Liver (tissue), 9 donors: ENCODE measurements around the gene C2CD2. TPM values are rescaled to one million over a fixed set of nuclear protein-coding genes. Genes with fewer than 3 reads are reported as not detected.

Experiments
- DNase-seq: peaks from one replicate; pipeline ENCODE4 v3.0.0-alpha.2; 2017; ENCODE audit warnings: low spot score
- H3K27ac ChIP-seq, 2 donors: one replicate each; pipeline ENCODE4 v1.7.0; 2013; ENCODE audit warnings: inconsistent platforms in 2 of 2, low read length in 2 of 2, control low read depth in 1 of 2, low read depth in 1 of 2, mild to moderate bottlenecking in 1 of 2
- H3K27me3 ChIP-seq, 4 donors: one replicate each; pipeline versions ENCODE4 v1.6.1 to v1.7.0; 2013; ENCODE audit warnings: low read length in 3 of 4, inconsistent platforms in 1 of 4, mild to moderate bottlenecking in 1 of 4, moderate library complexity in 1 of 4; ENCODE audit not compliant: control insufficient read depth in 4 of 4, insufficient read depth in 4 of 4
- H3K36me3 ChIP-seq, 4 donors: one replicate each; pipeline versions ENCODE4 v1.6.1 to v1.7.0; 2013; ENCODE audit warnings: low read length in 3 of 4, mild to moderate bottlenecking in 3 of 4, low read depth in 1 of 4, moderate library complexity in 1 of 4; ENCODE audit not compliant: control insufficient read depth in 4 of 4, insufficient read depth in 3 of 4
- H3K4me1 ChIP-seq, 4 donors: one replicate each; pipeline versions ENCODE4 v1.6.1 to v1.7.0; 2013; ENCODE audit warnings: low read length in 3 of 4, mild to moderate bottlenecking in 3 of 4, moderate library complexity in 1 of 4; ENCODE audit not compliant: control insufficient read depth in 4 of 4, insufficient read depth in 4 of 4
- H3K4me3 ChIP-seq, 3 donors: one replicate each; pipeline versions ENCODE4 v1.6.1 to v1.7.0; 2013; ENCODE audit warnings: low read length in 3 of 3, control low read depth in 1 of 3, low read depth in 1 of 3, mild to moderate bottlenecking in 1 of 3
- H3K9ac ChIP-seq, 2 donors: one replicate each; pipeline ENCODE4 v1.7.0; 2013; ENCODE audit warnings: low read length in 2 of 2, mild to moderate bottlenecking in 2 of 2, moderate library complexity in 2 of 2, control low read depth in 1 of 2, low read depth in 1 of 2
- H3K9me3 ChIP-seq, 4 donors: one replicate each; pipeline versions ENCODE4 v1.6.1 to v1.7.0; 2013; ENCODE audit warnings: low read length in 3 of 4; ENCODE audit not compliant: control insufficient read depth in 4 of 4
- FOXA2 ChIP-seq: IDR thresholded peaks from 2 replicates; pipeline ENCODE4 v1.6.1; 2016; ENCODE audit warnings: antibody characterized with exemption
- HNF4G ChIP-seq: IDR thresholded peaks from 2 replicates; pipeline ENCODE4 v1.6.1; 2016; ENCODE audit warnings: antibody characterized with exemption
- RXRA ChIP-seq, 2 donors: IDR thresholded peaks; 2 replicates each; pipeline ENCODE4 v1.6.1; 2017 to 2018; ENCODE audit warnings: antibody characterized with exemption in 2 of 2, mild to moderate bottlenecking in 1 of 2
- SP1 ChIP-seq: IDR thresholded peaks from 2 replicates; pipeline ENCODE4 v1.6.1; 2018; ENCODE audit warnings: antibody characterized with exemption, mild to moderate bottlenecking
- ZBTB33 ChIP-seq: IDR thresholded peaks from 2 replicates; pipeline ENCODE4 v1.6.1; 2016; ENCODE audit warnings: antibody characterized with exemption
- WGBS: extraction: QIAGEN DNeasy Blood & Tissue Kit; methylation state at CpG from one replicate; pipeline ENCODE4 v1.1.7; 2013; 5-methylcytosine and 5-hydroxymethylcytosine counted together
- polyA plus RNA-seq, 2 donors: library from polyadenylated mRNA; stranded (reverse) in 1 of 2; unstranded in 1 of 2; fragments of 200-250 nt in 1 of 2; fragments of >200 nt in 1 of 2; fragmentation: Nextera tagmentation in 1 of 2; extraction: Ambion mirVana in 1 of 2; gene quantifications; one replicate each; pipeline versions ENCODE4 v1.2.1 to v1.2.3, GENCODE V29; 2013 to 2015
- total RNA-seq, 2 donors: library from RNA; depleted of rRNA; stranded (reverse); fragments of >200 nt; gene quantifications; one replicate each; pipeline ENCODE4 v1.2.3, GENCODE V29; 2014
- TF ChIP-seq, protein P1 (sequence below): IDR thresholded peaks from 2 replicates; pipeline ENCODE4 v1.6.1; 2016; ENCODE audit warnings: antibody characterized with exemption
- TF ChIP-seq, protein P2 (sequence below): IDR thresholded peaks from 2 replicates; pipeline ENCODE4 v1.6.1; 2016; ENCODE audit warnings: antibody characterized with exemption
- TF ChIP-seq, protein P3 (sequence below): IDR thresholded peaks from 2 replicates; pipeline ENCODE4 v1.6.1; 2016; ENCODE audit warnings: antibody characterized with exemption, mild to moderate bottlenecking
- donor health status: healthy.
- donor health status: healthy.
- donor health status: healthy.
- donor health status: healthy.
- donor health status: healthy.

C2CD2 gene
- total and polyA plus RNA-seq, 4 donors = 2.9 to 17.9 (median 6.0) TPM

DNA sequence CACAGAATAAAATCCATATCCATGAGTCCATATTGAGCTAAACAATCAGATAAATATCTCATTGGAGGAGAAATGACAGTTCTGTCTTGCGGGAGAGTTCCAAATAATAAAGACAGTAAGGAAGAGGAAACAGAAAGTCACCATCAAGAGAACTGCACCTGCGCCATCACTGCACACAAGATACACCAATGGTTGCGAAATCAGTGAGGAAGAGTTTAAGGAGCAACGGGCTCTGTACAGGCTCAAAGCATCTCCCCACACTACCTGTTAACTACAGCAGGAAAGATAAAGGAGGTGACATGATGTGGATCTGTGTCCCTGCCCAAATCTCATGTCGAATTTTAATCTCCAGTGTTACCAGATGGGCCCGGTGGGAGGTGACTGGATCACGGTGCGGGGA lies 7.8 kb downstream of the C2CD2 start:
- peaks cover 0 to 2% (median 1%) of the 10 kb centered on the region in 4 donors for H3K4me1 ChIP-seq
- H3K27me3 ChIP-seq = no peaks in the 10 kb centered on the region
- no peak overlapping the region for H3K9ac ChIP-seq
- TF ChIP-seq SP1 (no peak), RXRA (IDR thresholded peaks at IDR 0.05) (no peak), HNF4G (no peak), ZBTB33 (no peak)
- TF ChIP-seq, protein P1, sequence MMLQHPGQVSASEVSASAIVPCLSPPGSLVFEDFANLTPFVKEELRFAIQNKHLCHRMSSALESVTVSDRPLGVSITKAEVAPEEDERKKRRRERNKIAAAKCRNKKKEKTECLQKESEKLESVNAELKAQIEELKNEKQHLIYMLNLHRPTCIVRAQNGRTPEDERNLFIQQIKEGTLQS = no peak
- TF ChIP-seq, protein P2, sequence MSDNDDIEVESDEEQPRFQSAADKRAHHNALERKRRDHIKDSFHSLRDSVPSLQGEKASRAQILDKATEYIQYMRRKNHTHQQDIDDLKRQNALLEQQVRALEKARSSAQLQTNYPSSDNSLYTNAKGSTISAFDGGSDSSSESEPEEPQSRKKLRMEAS = no peak
- TF ChIP-seq, protein P3, sequence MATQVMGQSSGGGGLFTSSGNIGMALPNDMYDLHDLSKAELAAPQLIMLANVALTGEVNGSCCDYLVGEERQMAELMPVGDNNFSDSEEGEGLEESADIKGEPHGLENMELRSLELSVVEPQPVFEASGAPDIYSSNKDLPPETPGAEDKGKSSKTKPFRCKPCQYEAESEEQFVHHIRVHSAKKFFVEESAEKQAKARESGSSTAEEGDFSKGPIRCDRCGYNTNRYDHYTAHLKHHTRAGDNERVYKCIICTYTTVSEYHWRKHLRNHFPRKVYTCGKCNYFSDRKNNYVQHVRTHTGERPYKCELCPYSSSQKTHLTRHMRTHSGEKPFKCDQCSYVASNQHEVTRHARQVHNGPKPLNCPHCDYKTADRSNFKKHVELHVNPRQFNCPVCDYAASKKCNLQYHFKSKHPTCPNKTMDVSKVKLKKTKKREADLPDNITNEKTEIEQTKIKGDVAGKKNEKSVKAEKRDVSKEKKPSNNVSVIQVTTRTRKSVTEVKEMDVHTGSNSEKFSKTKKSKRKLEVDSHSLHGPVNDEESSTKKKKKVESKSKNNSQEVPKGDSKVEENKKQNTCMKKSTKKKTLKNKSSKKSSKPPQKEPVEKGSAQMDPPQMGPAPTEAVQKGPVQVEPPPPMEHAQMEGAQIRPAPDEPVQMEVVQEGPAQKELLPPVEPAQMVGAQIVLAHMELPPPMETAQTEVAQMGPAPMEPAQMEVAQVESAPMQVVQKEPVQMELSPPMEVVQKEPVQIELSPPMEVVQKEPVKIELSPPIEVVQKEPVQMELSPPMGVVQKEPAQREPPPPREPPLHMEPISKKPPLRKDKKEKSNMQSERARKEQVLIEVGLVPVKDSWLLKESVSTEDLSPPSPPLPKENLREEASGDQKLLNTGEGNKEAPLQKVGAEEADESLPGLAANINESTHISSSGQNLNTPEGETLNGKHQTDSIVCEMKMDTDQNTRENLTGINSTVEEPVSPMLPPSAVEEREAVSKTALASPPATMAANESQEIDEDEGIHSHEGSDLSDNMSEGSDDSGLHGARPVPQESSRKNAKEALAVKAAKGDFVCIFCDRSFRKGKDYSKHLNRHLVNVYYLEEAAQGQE = no peak
- no peak for DNase-seq
- no peaks in the 10 kb centered on the region for H3K36me3 ChIP-seq
- no peak overlapping the region for H3K4me3 ChIP-seq
- H3K9me3 ChIP-seq = no peaks in the 10 kb centered on the region
- H3K27ac ChIP-seq = no peak overlapping the region
- 91% methylated on average over 8 of the region's 8 CpGs for WGBS

DNA sequence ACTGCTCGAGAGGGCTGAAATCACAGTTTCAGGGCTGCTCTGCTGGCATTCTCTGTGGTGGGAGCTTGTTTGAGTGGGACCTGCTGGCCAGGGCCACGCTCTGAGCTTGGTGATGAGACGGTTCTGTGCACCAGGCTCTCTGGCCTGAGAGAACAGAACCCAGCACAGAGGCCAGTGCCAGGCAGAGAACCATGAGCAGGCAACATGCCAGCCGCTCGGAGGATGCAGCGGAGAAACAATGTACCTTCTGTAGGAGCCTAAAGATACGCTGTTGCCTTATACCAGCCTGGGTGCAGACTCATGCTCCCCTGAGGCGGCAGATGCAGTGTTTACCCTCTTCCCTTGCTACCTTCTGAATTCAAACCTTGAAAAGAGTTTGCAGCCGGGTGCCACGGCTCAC lies 10.0 kb downstream of the C2CD2 start:
- WGBS = 98% methylated on average over 10 of the region's 10 CpGs
- DNase-seq = no peak
- Histone ChIP-seq H3K27ac (no peak overlapping the region), H3K9ac (no peak overlapping the region), H3K4me3 (no peak overlapping the region), H3K27me3 (no peaks in the 10 kb centered on the region), H3K36me3 (peaks cover 0 to 3% (median 0%) of the 10 kb centered on the region in 4 donors), H3K9me3 (no peaks in the 10 kb centered on the region), H3K4me1 (no peaks in the 10 kb centered on the region)
- TF ChIP-seq FOXA2 = no peak
- TF ChIP-seq HNF4G = no peak
- TF ChIP-seq, protein P3 = no peak
